Endometrial microvascular endothelial cells (primary cell): ENCODE measurements around the gene GAPDH. TPM values are rescaled to one million over a fixed set of nuclear protein-coding genes. Genes with fewer than 3 reads are reported as not detected.

ENCODE experiments used
- in situ Hi-C: cut with HindIII; loops from 2 replicates; pipeline ENCODE4 v1.10.0; 2017; ENCODE audit warnings: low sequenced_read_pairs, low pct_unique_long_range_greater_than_20kb; ENCODE audit errors: inconsistent ontology term
- total RNA-seq: library from RNA; depleted of rRNA; stranded (reverse); fragments of >200 nt; gene quantifications from one replicate; pipeline ENCODE4 v1.2.3, GENCODE V29; 2015; ENCODE audit errors: inconsistent ontology term

The GAPDH gene
- total RNA-seq, 1 donor from 2014 or later: 6,670 TPM

DNA sequence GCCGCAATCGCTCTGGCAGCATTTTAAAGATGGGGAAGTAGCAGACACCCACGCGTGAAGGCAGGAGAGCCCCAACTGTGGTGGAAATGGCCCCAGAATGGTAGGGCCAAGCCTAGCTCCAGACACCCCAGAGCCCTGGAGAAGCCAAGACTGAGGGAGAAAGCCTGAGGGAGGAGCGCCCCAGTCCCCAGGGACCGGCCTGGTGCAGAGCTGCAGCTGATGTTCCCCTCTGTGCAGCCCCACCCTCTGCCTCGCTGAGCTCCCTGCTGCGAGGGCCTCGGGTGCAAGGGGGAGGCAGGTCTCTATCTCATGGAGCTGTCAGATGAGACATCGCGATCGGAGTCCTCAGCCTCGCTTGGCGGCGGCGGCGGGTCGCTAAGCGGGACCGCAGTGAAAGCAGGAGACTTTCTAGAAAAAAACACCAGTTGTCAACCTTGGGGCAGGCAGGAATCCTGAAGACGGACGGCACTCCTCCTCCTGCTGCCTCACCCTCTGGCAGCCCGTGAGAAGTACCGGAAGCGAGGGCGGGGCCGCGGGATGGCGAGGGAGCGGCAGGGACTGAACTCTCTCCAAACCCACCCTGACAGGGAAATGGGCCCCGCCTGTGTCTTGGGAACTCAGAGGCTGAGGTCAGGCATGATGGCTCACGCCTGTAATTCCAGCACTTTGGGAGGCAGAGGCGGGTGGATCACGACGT is 6.0 kb downstream of the GAPDH start:
- in situ Hi-C loops: no loop called here

GRCh38 chr12:6541371-6542165 is 7.3 kb downstream of the GAPDH start:
- in situ Hi-C loops: no loop called here

- in situ Hi-C loops: no loop called here
Measured at GRCh38 chr12:6542209-6543009, 8.1 kb downstream of the GAPDH start.

DNA sequence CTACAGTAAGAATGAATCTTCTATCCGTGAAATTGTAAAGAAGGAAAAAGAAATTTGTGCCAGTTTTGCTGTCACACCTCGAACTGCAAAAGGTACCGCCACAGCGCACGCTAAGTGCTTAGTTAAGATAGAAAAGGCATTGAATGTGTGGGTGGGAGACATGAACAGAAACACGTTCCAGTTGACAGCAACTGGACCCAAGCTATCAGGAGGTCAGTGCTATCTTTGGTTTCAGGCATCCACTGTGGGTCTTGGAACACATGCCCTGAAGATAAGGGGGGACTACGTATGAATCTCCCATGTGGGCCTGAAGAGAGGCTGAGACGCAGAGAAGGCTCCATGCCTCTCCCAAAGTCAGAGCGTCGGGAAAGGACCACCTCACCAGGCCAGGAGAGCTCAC is 11.7 kb downstream of the GAPDH start:
- in situ Hi-C loops: no loop called here

DNA sequence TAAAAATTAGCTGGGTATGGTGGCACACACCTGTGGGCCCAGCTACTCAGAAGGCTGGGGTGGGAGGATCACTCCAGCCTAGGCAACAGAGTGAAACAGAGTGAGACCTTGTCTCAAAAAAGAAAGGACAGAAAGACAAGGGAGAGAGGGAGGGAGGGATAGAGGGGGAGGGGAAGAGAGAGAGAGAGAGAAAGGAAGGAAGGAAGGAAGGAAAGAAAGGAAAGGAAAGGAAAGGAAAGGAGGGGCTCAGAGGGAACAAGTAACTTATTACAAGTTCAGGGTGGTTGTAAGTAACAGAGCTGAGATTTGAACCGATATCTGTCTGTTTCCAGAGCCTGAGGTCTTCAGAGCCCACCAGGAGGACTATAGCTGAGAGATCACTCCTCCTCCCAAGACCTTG is 13.2 kb downstream of the GAPDH start:
- in situ Hi-C loops: no loop called here

DNA sequence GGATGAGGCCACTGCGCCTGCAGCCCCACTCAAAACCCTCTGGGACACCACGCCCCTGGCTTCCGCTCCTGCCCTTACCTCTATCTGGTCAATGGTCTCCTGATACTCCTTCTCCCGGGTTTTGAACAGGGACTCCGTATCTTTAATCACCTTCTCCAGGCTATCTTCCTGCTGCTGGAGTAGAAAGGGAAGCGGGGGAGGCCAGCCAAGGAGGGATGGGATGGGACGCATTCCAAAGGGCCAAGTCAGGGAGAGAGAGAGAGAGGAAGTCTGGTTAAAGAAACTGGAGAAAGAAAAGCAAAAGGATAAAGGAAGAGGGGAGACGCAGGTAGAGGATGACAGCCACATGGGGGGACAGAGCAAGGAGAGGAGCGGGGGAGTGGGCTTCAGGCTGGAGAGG is 13.7 kb downstream of the GAPDH start:
- in situ Hi-C loops: no loop called here

GRCh38 chr12:6548556-6548955 is 14.2 kb downstream of the GAPDH start:
- in situ Hi-C loops: no loop called here

- in situ Hi-C loops: no loop called here
Measured at GRCh38 chr12:6548966-6549683, 14.8 kb downstream of the GAPDH start.

DNA sequence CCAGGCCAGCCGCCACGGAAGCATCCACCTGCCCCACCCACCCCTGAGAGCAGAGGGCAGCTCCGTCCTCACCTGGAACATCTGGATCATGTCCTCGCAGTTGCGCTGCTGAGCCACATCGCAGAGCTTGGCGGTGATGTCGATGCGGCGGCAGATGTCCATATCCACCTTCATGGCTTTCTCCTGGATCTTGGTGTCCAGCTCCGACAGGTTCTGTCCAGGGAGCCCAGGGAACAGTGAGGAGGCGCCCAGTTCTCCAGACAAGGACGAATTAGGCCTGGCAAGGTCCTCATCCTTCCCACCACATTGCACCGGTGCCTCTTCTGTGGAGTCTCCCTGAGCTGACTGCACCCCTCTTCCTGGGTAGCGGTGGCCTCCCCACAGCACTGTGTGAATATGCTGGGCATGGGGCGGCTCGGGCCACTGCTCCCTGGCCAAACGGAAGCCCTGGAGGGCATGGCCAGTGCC is 15.4 kb downstream of the GAPDH start:
- in situ Hi-C loops: no loop called here

- in situ Hi-C loops: no loop called here
Measured at GRCh38 chr12:6550294-6551062, 16.2 kb downstream of the GAPDH start.

DNA sequence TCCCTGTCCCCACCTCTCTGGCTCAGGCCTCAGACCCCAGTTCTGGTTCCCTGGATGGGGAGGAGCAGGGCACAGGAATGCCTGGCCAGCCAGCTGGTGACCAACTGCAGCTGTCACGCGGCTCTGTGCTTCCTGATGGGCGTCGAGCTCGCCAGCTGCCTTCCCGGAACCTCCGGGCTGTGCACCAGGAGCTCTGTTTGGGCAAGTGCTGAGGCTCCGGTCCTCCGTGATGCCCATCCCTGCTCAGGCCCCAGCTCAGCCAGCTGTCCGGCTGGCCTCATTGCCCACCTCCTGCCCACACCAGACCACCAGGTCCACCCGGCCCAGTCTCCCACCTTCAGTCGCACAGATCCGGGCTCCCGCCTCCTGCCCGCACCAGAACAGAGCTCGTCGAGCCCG is 16.7 kb downstream of the GAPDH start:
- in situ Hi-C loops: no loop called here

- in situ Hi-C loops: no loop called here
Measured at GRCh38 chr12:6551496-6552139, 17.3 kb downstream of the GAPDH start.

- in situ Hi-C loops: no loop called here
Measured at GRCh38 chr12:6552140-6552551, 17.8 kb downstream of the GAPDH start.

GRCh38 chr12:6553051-6553868 is 18.9 kb downstream of the GAPDH start:
- in situ Hi-C loops: no loop called here

DNA sequence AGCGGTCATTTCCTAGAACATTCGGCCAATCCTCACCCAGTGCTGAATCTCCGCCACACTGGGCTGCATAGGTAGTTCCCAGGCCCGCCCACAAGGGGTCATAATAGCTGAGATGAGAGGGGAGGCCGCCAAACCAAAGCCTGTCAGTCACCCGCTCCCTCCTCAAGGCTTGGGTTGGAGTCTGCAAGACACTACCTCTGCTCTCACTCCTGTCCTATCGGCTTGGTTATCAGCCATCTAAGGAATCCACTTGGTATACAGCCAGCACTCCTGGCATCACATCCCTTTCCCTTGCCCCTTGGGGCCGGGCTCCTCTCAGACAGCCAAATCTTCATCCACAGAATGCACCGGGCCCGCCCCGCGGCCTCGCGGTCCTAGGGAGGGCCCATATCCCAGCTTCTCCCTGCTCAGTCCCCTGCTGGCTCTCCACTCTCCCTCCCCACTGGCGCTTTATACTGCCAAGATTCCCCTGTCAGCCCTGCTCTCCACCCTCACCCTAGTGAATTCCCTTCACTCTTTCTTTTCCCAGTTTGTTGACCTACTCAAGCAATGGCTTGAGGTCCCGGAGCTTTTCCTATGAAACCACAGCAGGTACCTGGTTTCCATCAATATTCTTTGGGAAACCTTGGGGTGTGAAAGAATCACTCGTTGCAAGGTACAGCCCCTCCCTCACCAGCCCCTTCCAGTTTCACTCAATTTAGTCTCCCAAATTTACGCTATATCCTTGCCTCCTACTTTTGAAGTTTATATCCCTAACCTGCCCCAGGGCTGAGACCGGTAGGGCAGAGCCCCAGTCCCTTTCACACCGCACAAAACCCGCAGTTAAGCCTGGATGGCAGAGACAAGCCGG is 20.1 kb downstream of the GAPDH start:
- in situ Hi-C loops: no loop called here

GRCh38 chr12:6555018-6555691 is 20.8 kb downstream of the GAPDH start:
- in situ Hi-C loops: no loop called here
